SK-N-MC (cell line): ENCODE data around the gene GPC1.

ENCODE experiments used
- EZH2 ChIP-seq: fragments of 200-600 bp; sonication (generic); IDR thresholded peaks from one replicate; pipeline ENCODE4 v1.6.1; 2017; ENCODE audit warnings: antibody characterized with exemption
- POLR2AphosphoS5 ChIP-seq: IDR thresholded peaks from 2 replicates; pipeline ENCODE4 v1.6.1; 2012; ENCODE audit warnings: mild to moderate bottlenecking, low read depth, low read length, borderline replicate concordance

DNA sequence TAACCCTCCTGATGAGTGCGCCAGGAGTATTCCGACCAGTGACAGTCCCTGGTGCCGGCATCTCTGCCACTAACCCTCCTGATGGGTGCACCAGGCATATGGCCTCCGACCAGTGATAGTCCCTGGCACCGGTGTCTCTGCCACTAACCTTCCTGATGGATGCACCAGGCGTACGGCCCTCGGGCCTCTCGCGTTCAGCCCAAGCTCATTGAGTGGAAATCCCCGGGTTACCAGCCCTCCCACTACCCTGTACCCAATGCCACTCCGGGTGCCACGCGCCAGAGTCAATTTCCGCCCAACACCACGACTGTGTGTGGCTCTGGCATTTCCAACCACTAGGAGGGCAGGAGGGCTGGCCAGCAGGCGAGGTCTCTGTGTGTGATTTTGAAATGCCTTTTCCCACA is 11.7 kb upstream of the GPC1 start:
- no peak for TF ChIP-seq EZH2
- TF ChIP-seq POLR2AphosphoS5: no peak
